ENCODE data around the gene CTBP2. TPM values are rescaled to one million over a fixed set of nuclear protein-coding genes. Genes with fewer than 3 reads are reported as not detected.

The CTBP2 gene
- total and polyA plus RNA-seq, 2 donors from 2014 or later = 33.1 to 111 TPM

- intact Hi-C loops (cut with DNase I) = no loop called here
- FAIRE-seq (no peak), DNase-seq (no peak)
These were observed 48.6 kb upstream of the CTBP2 start for GRCh38 chr10:125208854-125209565.

GRCh38 chr10:125206623-125207022 lies 46.3 kb upstream of the CTBP2 start:
- Histone ChIP-seq H3K27ac (ENCODE audit: low read depth in 2 of 2, low read length in 2 of 2) (no peak overlapping the region), H3K4me1 (ENCODE audit: control insufficient read depth in 2 of 3, insufficient read depth in 2 of 3, low read depth in 1 of 3, low read length in 3 of 3) (no peaks in the 10 kb centered on the region), H3K9me3 (ENCODE audit: control insufficient read depth in 2 of 3, insufficient read depth in 1 of 3, low read length in 3 of 3) (no peaks in the 10 kb centered on the region), H3K4me3 (ENCODE audit: low read length in 3 of 3) (no peak overlapping the region), H3K9ac (ENCODE audit: low read length in 3 of 3) (no peak overlapping the region), H3K36me3 (ENCODE audit: control insufficient read depth in 2 of 3, insufficient read depth in 3 of 3, low read length in 3 of 3) (no peaks in the 10 kb centered on the region), H3K27me3 (ENCODE audit: control insufficient read depth, insufficient read depth, low read length) (no peaks in the 10 kb centered on the region)
- FAIRE-seq (no peak), DNase-seq (no peak)
- intact Hi-C loops (cut with DNase I) = no loop called here
- TF ChIP-seq, protein P1, sequence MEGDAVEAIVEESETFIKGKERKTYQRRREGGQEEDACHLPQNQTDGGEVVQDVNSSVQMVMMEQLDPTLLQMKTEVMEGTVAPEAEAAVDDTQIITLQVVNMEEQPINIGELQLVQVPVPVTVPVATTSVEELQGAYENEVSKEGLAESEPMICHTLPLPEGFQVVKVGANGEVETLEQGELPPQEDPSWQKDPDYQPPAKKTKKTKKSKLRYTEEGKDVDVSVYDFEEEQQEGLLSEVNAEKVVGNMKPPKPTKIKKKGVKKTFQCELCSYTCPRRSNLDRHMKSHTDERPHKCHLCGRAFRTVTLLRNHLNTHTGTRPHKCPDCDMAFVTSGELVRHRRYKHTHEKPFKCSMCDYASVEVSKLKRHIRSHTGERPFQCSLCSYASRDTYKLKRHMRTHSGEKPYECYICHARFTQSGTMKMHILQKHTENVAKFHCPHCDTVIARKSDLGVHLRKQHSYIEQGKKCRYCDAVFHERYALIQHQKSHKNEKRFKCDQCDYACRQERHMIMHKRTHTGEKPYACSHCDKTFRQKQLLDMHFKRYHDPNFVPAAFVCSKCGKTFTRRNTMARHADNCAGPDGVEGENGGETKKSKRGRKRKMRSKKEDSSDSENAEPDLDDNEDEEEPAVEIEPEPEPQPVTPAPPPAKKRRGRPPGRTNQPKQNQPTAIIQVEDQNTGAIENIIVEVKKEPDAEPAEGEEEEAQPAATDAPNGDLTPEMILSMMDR (IDR thresholded peaks at IDR 0.05; ENCODE audit: borderline replicate concordance, extremely low read depth, insufficient read depth) = no peak

More at GRCh38 chr10:125208854-125209565, 48.6 kb upstream of the CTBP2 start:
- H3K27ac ChIP-seq (ENCODE audit: low read depth in 2 of 2, low read length in 2 of 2) = no peak overlapping the region
- no peak overlapping the region for H3K4me3 ChIP-seq (ENCODE audit: low read length in 3 of 3)
- no peaks in the 10 kb centered on the region for H3K27me3 ChIP-seq (ENCODE audit: control insufficient read depth, insufficient read depth, low read length)
- no peaks in the 10 kb centered on the region for H3K36me3 ChIP-seq (ENCODE audit: control insufficient read depth in 2 of 3, insufficient read depth in 3 of 3, low read length in 3 of 3)
- H3K9me3 ChIP-seq (ENCODE audit: control insufficient read depth in 2 of 3, insufficient read depth in 1 of 3, low read length in 3 of 3) = no peaks in the 10 kb centered on the region
- TF ChIP-seq, protein P1 (IDR thresholded peaks at IDR 0.05; ENCODE audit: borderline replicate concordance, extremely low read depth, insufficient read depth) = no peak
- H3K4me1 ChIP-seq (ENCODE audit: control insufficient read depth in 2 of 3, insufficient read depth in 2 of 3, low read depth in 1 of 3, low read length in 3 of 3) = no peaks in the 10 kb centered on the region
- no peak overlapping the region for H3K9ac ChIP-seq (ENCODE audit: low read length in 3 of 3)

- H3K27ac ChIP-seq (ENCODE audit: low read depth in 2 of 2, low read length in 2 of 2) = no peak overlapping the region
- no peaks in the 10 kb centered on the region for H3K4me1 ChIP-seq (ENCODE audit: control insufficient read depth in 2 of 3, insufficient read depth in 2 of 3, low read depth in 1 of 3, low read length in 3 of 3)
- TF ChIP-seq, protein P1 (IDR thresholded peaks at IDR 0.05; ENCODE audit: borderline replicate concordance, extremely low read depth, insufficient read depth) = no peak
- H3K27me3 ChIP-seq (ENCODE audit: control insufficient read depth, insufficient read depth, low read length) = no peaks in the 10 kb centered on the region
- no peak overlapping the region for H3K9ac ChIP-seq (ENCODE audit: low read length in 3 of 3)
- intact Hi-C loops (cut with DNase I) = no loop called here
- H3K4me3 ChIP-seq (ENCODE audit: low read length in 3 of 3) = no peak overlapping the region
- DNase-seq (no peak), FAIRE-seq (no peak)
- no peaks in the 10 kb centered on the region for H3K9me3 ChIP-seq (ENCODE audit: control insufficient read depth in 2 of 3, insufficient read depth in 1 of 3, low read length in 3 of 3)
- no peaks in the 10 kb centered on the region for H3K36me3 ChIP-seq (ENCODE audit: control insufficient read depth in 2 of 3, insufficient read depth in 3 of 3, low read length in 3 of 3)
These were observed 45.1 kb upstream of the CTBP2 start for GRCh38 chr10:125205431-125205830.

Measured in kidney (tissue), 14 donors.